Stimulated activated CD8-positive, alpha-beta memory T cell treated with anti-CD3 and anti-CD28 coated beads, Interleukin-15, amount 100 ng/mL, for 1 hour (primary cell): ENCODE results near the gene VTN.

Experiments
- DNase-seq: peaks from one replicate; pipeline ENCODE4 v3.0.0-alpha.2; 2020; ENCODE audit warnings: low read depth

VTN gene

DNA sequence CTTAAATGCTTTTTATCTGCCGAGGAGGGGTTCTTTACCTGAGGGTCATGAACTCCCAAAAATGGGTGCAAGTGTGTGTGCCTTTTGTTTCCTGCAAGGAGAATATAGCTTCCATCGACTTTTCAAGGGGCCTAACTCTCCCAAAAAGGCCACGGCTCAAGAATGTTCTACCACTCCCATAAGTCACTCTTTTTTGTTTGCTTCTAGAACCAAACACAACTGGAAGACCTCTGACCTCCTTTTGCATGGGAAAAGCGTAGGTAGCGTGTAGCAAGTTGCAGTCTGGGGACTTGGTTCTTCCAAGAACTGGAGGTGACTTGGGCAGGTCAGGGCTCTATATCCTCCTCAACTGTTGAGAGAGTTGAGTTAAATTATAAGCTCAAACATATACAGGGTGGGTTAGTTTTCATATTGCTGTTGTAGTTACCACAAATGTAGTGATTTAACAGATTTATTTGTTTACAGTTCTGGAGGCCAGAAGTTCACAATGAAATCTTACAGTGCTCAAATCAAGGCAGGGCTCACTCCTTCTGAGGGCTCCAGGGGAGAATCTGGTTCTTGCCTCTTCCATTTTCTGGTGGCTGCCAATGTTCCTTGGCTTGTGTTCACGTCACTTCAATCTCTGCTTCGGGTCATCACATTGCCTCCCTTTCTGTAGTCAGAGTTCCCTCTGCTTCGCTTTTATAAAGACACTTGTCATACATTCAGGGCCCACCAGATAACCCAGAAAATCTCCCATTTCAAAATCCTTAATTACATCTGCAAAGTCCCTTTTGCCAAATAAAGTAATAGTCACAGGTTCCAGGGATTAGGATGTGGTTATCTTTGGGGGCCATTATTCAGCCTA, 49.7 kb downstream of the VTN start:
- DNase-seq: no peak

DNA sequence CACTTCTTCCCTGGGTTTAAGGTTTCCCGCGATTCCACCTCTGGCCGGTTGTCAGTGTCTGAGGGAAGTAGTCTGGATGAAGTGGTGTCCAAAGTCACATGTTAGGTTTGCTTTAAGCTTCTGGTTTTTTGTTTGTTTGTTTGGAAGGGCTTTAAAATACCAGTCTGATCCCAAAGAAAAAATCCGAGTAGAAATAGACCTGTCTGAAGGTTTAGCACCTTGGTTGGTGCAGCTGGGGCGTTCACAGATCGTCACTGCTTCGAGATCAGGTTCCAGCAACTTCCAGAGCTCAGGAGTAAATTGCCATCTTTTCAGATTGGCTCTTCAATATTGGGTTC, 50.5 kb downstream of the VTN start:
- DNase-seq: no peak

DNA sequence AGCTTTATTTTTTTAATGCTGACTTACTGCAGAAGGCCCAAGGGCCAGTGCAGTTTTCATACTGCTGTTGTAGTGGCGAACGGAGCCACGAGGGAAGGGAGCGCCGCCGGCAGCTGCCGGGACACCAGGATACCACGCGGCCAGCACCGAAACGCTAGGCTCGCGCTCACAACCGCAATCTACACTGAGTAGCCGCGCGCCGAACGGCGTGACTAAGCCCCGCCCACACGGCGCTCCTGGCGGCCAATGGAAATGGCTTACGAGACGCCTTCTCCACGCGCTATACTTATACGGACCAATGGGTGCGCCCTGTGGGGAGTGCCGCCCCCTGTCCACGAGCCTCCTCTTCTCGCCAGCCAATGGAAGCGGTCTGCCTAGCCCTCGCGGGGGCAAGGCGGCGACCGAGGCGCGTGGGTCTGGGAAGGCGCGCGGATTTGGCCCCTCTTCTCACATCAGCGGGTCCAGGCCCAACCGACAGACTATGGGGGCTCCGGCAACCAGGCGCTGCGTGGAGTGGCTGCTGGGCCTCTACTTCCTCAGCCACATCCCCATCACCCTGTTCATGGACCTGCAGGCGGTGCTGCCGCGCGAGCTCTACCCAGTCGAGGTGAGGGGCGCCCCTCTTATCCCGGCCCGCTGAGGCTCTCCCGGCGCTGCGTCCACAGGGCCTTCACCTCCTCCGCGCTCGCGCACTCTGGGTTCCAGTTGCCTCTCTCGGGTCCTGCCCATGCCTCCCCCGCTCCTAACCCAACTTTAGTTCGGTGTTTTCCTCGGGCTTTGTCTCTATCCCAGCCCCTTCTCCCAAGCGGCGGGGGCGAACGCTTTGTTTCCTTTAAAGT, 51.1 kb downstream of the VTN start, which contains the start of gene TMEM97:
Gene TMEM97 (plus strand): TSS at position 442 of the 839 bp plus-strand sequence. CDS start 40 bp downstream, at position 482.
- peak; percentile 88 for DNase-seq

- no peak for DNase-seq
These were observed 51.9 kb downstream of the VTN start for GRCh38 chr17:28317966-28318758.
